ENCODE results near the gene DDTL. TPM values are rescaled to one million over a fixed set of nuclear protein-coding genes. Genes with fewer than 3 reads are reported as not detected.

The DDTL gene
- total RNA-seq, 1 experiment from 2014 or later: 1.1 TPM

Other genes starting within 250 kb of the DDTL start
- 1.8 and 4.3 TPM in 2 replicates for gene ZNF70, start 215.8 kb upstream of the DDTL start, total RNA-seq (2014; rRNA removed; shearing (Covaris generic))
- gene VPREB3, start 212.5 kb upstream of the DDTL start, total RNA-seq (2014; rRNA removed; shearing (Covaris generic)): not detected in 2 replicates
- gene C22orf15, start 203.9 kb upstream of the DDTL start, total RNA-seq (2014; rRNA removed; shearing (Covaris generic)): not detected in 2 replicates
- 6.4 and 47.7 TPM in 2 replicates for gene CHCHD10, start 198.9 kb upstream of the DDTL start, total RNA-seq (2014; rRNA removed; shearing (Covaris generic))
- gene MMP11, start 194.0 kb upstream of the DDTL start, total RNA-seq (2014; rRNA removed; shearing (Covaris generic)): 14.5 and 32.4 TPM in 2 replicates
- 91.8 and 121 TPM in 2 replicates for gene SMARCB1, start 179.9 kb upstream of the DDTL start, total RNA-seq (2014; rRNA removed; shearing (Covaris generic))
- gene DERL3, start 127.9 kb upstream of the DDTL start, total RNA-seq (2014; rRNA removed; shearing (Covaris generic)): not detected in 2 replicates
- 0.50 and 3.0 TPM in 2 replicates for gene SLC2A11, start 109.0 kb upstream of the DDTL start, total RNA-seq (2014; rRNA removed; shearing (Covaris generic))
- gene MIF, start 72.5 kb upstream of the DDTL start, total RNA-seq (2014; rRNA removed; shearing (Covaris generic)): 110 and 155 TPM in 2 replicates
- 17.0 and 17.8 TPM in 2 replicates for gene GSTT2B, start 5.7 kb upstream of the DDTL start, total RNA-seq (2014; rRNA removed; shearing (Covaris generic))
- 58.7 and 86.0 TPM in 2 replicates for gene DDT, start 7.6 kb downstream of the DDTL start, total RNA-seq (2014; rRNA removed; shearing (Covaris generic))
- gene GSTT2, start 13.2 kb downstream of the DDTL start, total RNA-seq (2014; rRNA removed; shearing (Covaris generic)): 1.2 TPM in 1 of 2 replicates, not detected in the other
- not detected in 2 replicates for gene GSTT4, start 38.6 kb downstream of the DDTL start, total RNA-seq (2014; rRNA removed; shearing (Covaris generic))
- gene CABIN1, start 44.4 kb downstream of the DDTL start, total RNA-seq (2014; rRNA removed; shearing (Covaris generic)): 30.1 and 35.1 TPM in 2 replicates
- gene SUSD2, start 214.6 kb downstream of the DDTL start, total RNA-seq (2014; rRNA removed; shearing (Covaris generic)): 0.05 TPM in 1 of 2 replicates, not detected in the other

Measured in SJSA1 (cell line).